Neural progenitor cell (in vitro differentiated cells): ENCODE data around the gene LIN9.

ENCODE experiments used
- CTCF ChIP-seq: fragments of 200-600 bp; sonication (generic); IDR thresholded peaks from 2 replicates; pipeline ENCODE4 v1.5.1; 2017; ENCODE audit warnings: antibody characterized with exemption, mild to moderate bottlenecking
- EZH2phosphoT487 ChIP-seq: fragments of 200-600 bp; sonication (generic); IDR thresholded peaks from 2 replicates; pipeline ENCODE4 v1.6.1; 2017; ENCODE audit warnings: antibody characterized with exemption

- TF ChIP-seq CTCF (no peak), EZH2phosphoT487 (no peak)
Observed at GRCh38 chr1:226308723-226309397, at the start of gene LIN9.
